ENCODE results near the gene PPAN.
A peak's percentile ranks its signal among the peaks of the same experiment; 100 is the strongest.

The PPAN gene, protein sequence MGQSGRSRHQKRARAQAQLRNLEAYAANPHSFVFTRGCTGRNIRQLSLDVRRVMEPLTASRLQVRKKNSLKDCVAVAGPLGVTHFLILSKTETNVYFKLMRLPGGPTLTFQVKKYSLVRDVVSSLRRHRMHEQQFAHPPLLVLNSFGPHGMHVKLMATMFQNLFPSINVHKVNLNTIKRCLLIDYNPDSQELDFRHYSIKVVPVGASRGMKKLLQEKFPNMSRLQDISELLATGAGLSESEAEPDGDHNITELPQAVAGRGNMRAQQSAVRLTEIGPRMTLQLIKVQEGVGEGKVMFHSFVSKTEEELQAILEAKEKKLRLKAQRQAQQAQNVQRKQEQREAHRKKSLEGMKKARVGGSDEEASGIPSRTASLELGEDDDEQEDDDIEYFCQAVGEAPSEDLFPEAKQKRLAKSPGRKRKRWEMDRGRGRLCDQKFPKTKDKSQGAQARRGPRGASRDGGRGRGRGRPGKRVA

DNA sequence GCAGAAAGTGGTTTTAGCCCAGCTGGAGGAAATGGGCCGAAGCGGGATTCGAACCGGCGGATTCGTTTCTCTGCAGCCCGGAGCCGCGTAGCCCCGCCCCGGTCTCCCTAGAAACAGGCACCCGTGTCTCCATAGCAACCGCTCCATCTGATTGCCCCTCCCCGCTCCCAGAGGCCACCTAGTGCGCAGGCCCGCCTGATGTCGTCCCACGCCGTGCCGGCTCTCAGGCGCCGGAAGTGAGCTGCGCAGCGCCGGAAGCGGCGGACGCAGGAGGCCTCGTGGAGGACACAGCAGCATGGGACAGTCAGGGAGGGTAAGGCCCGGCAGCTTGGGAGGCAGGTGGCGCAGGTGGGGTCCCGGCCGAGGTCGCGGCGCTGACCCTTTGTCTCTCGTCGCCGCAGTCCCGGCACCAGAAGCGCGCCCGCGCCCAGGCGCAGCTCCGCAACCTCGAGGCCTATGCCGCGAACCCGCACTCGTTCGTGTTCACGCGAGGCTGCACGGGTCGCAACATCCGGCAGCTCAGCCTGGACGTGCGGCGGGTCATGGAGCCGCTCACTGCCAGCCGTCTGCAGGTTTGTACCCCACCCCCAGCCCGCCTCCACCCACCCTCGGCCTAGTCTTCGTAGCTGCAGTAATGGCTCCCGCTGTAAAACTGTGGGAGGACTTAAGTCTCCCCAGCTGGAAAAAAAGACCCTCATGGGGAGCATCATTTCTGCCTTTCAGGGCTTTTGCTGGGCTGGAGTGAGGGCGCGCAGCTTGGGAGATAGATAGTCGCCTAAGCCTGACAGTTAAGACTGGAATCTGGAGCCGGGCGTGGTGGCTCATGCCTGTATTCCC, at the start of gene PPAN:
Gene PPAN (plus strand): TSS at position 263 of the 837 bp plus-strand sequence. CDS start 33 bp downstream, at position 296.
- DNase-seq (ENCODE audit: low spot score), result peak; percentile 98

DNA sequence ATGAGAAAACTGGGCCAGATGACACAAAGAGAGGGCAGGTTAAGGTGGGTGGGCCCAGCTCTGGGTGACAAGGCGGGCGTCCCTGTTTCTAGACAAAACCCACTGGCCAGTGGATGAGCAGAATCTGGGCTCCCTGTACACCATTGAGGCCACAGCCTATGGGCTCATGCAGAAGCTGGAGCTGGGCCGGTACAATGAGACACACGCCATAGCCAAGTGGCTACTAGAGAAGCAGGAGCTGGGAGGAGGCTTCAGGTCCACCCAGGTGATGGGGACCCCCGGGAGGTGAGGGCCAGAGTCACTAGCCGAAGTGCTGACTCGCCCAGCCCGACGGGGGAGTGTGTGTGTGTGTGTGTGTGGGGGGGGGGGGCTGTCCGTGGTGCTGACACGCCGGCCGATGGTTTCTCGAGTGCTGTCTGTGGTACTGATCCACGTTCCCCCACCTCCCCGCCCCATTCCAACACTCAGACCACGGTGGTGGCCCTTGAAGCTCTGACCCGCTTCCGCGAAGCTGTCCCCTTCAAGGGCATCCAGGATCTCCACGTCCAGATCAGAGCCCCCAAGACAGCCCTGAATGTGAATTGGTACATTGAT, 44.3 kb upstream of the PPAN start:
- DNase-seq (ENCODE audit: low spot score), result no peak

DNA sequence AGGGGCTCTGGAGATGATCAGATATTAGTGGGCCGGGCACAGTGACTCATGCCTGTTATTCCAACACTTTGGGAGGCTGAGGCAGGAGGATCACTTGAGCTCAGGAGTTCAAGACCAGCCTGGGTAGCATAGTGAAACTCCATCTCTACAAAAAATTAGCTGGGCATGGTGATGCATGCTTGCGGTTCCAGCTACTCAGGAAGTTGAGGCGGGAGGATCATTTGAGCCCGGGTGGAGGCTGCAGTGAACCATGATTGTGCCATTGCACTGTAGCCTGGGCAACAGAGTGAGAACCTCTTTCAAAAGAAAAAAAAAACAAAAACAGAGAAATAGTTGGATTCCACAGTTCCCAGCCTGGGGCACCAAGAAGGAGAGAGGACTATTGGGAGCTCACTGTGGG, 38.0 kb upstream of the PPAN start:
- no peak for DNase-seq (ENCODE audit: low spot score)

DNA sequence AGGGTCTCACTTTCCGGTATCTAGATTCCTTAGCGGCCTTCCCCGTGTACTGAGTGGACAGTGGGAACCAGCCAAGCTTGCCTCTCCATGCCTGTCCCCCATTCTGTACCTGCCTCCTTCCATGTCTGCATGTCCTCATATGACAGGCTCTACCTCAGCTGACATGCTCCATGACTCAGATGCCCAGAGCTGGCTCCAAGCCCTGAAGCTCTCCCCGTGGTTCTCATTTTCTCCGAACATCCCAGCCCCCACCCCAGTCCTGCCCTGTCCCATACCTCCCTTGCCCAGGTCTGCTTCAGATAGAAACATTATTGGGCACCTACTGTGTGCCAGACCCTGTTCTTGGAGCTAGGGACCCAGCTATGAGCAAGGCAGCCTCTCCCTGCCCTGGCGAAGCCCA, 37.1 kb upstream of the PPAN start:
- no peak for DNase-seq (ENCODE audit: low spot score)

DNA sequence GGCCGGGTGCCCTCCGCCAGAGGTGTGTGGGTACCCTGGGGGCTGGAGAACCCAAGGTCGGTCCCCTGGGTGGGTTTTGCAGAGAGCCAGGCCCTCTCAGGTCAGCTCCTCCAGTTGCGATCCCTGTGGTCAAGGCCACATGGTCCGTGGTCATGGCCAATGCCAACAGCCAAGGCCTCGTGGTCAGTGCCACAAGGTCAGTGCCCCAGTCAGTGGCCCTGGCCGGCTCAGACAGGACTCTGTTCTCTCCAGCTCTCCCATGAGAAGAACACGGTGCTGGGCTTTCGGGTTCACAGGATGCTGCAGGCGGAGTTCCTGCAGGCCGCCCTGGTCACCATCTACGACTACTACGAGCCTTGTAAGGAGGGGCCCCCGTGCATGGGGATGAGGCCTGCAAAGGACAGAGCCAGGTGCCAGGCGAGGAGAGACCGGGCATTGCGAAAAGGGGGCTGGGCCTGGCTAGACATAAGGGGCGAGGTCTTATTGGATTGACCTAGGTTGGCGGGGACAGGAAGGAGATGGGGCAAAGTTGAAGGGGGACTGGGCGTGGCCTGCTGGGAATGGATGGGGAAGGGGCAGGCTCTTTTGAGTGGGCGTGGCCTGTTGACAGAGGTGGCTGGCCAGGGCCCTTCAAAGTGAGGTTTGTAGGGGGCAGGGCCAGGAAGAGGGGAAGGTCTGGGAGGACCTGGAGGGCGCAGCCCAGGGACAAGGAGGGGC, 35.3 kb upstream of the PPAN start:
- no peak for DNase-seq (ENCODE audit: low spot score)

DNA sequence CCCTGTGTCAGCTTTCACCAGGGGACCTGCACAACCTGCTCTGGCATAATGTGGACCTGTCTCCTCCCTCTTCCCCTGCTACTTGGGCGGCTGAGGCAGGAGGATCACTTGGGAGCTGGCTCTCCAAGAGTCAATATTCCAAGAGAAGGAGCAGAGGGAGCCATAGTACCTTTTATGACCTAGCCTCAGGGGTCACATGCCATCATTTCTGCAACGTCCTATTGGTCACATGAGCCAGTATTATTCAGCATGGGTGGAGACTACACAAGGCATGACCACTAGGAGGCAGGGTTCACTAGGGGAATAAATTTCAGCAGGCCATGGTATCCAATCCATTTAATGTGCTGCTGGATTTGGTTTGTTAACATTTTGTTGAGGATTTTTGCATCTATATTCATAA, 32.0 kb upstream of the PPAN start:
- DNase-seq (ENCODE audit: low spot score), result peak; percentile 54

DNA sequence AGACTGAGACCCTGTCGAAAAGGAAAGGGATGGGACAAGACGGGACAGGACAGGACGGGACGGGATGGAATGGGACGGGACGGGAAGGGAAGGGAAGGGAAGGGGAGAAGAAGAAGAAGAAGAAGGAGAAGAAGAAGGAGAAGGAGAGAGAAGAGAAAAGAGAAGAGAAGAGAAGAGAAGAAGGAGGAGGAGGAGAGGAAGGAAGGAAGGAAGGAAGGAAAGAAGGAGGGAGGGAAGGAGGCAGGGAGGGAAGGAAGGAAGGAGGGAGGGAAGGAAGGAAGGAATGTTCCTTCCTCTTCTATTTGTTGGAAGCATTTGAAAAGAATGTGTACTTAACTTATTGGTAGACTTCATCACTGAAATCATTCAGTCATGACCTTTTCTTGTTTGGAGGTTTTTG, 29.6 kb upstream of the PPAN start:
- DNase-seq (ENCODE audit: low spot score), result no peak

DNA sequence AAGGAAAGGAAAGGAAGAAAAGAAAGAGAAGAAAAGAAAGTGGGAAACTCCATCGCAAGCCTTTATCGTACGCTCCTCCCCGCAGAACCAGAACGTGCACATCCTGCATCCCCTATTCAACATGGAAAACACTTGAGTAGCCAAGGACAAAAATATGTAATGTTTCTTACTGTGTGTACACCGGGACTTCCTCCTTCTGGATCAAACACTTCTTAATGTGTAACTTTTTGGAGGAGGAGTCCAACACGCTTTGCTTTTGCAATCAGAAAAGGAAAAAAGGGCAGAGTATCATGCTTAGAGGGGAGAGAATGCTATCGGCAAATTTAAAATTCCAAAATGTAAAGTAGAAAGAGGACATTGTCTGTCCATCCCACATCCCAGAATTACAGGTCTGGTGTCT, 27.8 kb upstream of the PPAN start:
- DNase-seq (ENCODE audit: low spot score), result no peak

DNA sequence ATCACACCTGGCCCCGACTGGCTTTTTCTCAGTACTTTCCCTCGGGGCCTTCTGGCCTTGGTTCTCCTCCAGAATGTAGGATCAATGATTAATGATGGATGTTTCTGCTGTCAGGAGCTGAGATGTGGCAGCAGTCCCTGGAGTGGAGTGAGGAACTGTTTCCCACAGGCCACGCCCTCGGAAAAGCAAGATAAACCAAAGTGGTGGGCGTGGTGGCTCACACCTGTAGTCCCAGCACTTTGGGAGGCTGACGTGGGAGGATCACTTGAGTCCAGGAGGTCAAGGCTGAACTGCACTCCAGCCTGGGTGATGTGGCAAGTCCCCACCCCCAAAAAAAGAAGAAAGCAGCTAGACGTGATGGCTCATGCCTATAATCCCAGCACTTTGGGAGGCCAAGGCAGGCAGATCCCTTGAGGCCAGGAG, 27.1 kb upstream of the PPAN start:
- DNase-seq (ENCODE audit: low spot score), result no peak

DNA sequence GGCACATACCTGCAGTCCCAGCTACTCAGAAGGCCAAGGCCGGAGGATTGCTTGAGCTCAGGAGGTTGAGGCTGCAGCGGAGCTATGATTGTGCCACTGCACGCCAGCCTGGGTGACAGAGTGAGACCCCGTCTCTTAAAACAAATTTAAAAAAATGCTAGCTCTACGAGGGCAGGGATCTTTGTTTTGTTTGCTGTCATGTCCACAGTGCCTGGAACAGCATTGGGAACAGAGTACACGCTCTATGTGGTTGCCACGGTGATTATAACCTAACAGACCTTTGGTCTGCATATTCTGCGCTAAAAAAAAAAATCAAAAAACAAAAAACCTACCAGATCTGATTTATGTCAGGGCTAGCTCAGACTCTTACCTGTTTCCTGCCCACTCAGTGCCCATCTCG, 22.3 kb upstream of the PPAN start:
- no peak for DNase-seq (ENCODE audit: low spot score)

DNA sequence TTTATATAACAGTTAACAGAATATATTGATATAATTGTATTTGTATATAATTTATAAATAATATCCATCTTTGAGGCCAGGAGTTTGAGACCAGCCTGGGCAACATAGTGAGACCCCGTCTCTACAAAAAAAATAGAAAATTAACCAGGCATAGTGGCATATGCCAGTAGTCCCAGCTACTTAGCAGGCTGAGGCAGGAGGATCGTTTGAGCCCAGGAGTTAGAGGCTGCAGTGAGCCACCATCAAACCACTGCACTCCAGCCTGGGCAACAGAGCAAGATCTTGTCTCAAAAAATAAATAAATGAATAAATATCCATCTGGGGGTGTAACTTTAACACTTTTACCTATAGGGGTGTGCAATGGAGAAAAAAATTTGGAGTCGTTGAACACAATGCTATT, 21.4 kb upstream of the PPAN start:
- no peak for DNase-seq (ENCODE audit: low spot score)

DNA sequence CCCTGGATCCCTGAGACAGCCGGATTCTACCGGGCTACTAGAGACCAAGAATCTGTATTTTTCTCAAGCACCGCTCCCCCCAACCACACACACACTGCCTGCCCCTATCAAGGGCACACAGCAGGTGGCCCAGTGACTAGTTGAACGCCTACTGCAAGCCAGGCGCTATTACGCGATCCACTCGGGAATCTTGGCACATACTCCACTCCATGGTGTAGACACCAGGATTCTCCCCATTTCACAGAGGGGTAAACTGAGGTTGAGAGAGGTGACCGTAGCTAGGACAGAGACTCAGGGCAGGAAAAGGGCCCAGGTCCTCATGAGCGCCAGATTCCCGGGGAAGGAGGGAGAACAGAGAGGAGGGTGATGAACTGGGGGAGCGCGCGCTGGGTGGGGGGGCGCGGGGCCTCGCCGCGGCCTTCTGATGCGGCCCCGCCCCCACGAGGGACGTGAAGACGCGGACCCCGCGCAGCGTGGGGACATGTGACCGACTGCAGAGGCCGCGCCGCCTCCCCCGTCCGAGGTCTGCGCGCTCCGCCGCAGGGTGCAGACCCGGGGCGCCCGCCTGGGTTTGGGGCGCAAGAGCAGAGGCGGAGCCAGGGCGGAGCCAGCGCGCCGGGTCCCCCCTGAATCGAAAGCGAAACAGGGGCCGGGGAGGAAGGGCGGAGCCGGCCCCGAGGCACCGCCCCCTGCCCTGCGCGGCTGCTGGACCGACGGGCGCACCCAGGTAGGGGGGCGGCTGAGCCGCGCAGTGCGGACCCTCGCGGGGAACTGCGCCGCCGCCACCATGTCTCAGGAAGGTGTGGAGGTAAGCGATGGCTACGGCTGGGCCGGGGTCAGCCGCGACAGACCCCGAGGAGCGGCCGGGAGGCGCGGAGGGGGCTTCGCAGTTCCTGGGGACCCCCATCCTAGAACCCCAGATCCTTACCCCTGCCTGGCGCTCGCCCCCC, 20.2 kb upstream of the PPAN start, which contains the start of gene SHFL:
Gene SHFL (plus strand): TSS at position 677 of the 950 bp plus-strand sequence. CDS start 111 bp downstream, at position 788.
- peak; percentile 91 for DNase-seq (ENCODE audit: low spot score)

DNA sequence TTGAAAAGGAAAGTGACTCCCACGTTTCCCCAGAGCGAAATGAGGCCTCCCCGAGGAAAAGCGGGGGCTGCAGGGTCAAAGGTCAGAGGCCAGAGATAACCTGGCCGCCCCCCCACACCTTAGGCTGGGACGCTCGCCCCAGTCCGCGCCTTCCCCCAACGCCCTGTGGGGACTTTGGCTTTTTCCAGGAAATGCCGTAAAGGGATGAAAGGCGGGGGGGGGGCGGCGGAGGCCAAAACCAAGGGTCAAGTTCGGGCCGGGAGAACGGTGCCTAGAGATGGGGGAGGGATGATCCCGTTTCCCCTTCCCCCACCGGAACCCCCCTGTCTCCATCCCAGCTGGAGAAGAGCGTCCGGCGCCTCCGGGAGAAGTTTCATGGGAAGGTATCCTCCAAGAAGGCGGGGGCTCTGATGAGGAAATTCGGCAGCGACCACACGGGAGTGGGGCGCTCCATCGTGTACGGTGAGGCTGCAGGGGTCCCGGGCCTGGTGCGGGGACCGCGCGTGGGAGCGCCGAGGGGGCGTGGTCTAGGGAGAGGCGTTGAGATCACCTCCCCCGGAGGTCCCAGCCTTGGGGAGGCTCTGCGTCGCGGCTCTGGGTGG, 19.5 kb upstream of the PPAN start:
- no peak for DNase-seq (ENCODE audit: low spot score)

DNA sequence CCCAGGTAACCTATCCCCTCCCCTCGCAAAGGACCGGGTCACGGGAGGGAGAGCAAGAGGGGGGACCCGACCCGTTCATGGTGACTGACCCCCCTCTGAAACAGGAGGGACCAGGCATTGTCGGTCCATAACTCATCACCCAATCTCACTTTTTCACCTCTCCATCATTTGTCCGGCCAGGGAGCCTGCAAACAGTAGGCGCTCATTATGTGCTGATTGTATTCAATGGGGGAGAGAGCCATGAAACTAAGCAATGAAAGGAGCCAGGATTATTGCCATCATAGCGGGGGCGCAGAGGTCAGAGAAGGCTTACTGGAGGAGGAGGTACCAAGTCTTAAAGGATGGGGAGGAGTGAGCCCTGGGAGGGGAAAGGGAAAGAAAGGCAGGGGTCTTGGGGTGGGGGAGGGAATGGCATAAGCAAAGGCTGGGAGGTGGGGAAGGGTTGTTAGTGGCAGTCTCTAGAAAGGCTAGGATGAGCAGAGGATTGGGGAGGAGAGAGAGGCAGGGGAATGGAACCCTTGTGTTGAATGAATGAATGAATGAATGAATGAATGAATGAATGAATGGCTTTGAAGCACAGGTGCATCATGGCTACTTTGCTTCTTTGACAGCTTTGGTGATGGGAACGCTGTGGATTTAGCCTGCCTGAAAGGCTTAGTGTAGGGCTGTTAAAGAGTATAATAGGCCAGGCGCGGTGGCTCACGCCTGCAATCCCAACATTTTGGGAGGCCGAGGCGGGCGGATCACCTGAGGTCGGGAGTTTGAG, 18.7 kb upstream of the PPAN start:
- no peak for DNase-seq (ENCODE audit: low spot score)

DNA sequence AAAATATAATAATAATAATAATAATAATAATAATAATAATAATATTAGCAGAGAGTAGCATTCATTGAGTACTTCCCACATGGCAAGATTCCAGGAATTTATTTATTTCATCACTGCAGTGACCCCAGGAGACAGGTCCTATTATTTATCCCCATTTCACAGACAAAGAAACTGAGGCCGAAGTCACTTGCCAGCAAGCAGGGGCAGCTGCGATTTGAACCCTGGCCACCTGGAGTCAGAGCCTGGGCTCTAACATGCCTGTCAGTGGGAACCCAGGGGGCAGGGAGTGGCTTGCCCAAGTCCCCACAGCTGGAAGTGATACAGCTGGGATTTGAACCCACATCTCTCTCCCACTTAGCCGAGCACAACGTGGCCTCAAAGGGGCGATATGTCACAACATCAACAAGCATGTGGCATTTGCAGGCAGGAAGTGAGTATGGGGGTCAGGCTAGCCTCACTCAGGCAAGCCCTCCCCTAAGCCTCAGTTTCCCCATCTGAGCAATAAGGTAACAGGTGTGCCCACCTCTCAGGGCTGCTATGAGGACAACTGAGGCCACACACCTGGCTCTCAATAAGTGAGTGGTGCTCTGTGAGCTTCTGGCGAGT, 17.1 kb upstream of the PPAN start:
- DNase-seq (ENCODE audit: low spot score), result no peak

DNA sequence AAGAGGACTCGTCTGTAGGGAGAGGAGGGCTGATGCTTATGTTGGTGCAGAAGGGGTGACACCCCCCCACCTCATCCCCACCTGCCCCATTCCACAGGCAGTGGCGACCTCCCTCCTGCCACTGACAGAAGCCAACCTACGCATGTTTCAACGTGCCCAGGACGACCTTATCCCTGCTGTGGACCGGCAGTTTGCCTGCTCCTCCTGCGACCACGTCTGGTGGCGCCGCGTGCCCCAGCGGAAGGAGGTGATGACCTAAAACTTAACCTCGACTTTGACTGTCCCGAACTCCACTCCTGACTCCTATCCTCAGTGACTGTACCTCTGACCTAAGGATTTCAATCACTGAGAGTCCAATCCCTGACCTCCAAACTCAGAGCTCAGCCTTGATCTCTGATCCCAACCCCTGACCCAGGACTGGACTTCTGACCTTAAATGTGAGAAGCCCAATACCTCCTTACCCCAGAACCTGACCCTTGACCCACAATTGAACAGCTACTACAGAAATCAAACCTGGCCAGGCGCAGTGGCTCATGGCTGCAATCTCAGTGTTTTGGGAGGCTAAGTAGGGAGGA, 16.3 kb upstream of the PPAN start:
- no peak for DNase-seq (ENCODE audit: low spot score)

DNA sequence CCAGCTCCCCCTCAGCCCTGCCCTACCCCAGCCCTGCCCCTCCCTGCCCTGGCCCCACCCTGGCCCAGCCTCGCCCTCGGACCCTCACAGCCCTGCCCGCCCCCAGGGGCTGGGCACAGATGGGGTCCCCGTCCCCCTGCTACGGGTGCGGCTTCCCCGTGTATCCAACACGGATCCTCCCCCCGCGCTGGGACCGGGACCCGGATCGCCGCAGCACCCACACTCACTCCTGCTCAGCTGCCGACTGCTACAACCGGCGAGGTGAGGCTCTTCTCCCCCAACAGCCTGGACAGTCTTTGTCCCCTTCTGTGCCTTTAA, 14.8 kb upstream of the PPAN start:
- no peak for DNase-seq (ENCODE audit: low spot score)

DNA sequence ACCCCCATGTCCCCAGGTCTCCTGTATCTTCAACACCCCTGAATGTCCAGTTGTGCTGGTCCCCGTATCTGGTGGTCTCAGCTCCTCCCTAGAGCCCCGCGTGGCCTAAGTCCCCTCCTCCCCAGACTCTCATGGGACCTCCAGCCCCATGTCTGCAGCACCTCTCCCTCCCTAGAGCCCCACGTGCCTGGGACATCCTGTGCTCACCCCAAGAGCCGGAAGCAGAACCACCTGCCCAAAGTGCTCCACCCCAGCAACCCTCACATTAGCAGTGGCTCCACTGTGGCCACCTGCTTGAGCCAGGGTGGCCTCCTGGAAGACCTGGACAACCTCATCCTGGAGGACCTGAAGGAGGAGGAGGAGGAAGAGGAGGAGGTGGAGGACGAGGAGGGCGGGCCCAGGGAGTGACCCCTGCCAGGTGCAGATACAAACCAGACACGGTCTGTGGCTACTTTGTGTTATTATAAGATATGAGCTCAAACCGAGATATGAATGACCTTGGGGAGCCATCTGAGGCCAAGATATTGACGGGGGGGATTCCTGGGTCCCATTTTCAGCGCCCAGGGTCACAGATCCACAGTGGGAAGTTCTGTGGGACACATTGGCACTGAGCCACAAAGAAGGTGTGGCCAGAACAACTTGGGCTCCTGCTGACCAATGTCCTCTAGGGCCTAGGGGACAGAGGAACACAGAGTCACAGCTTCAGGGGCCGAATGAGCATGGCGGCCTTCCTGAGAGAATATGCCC, 14.1 kb upstream of the PPAN start:
- DNase-seq (ENCODE audit: low spot score), result peak; percentile 44

Data from germinal center (tissue), 1 donor.